Measurements from ENCODE around the gene FAM78A. TPM values are rescaled to one million over a fixed set of nuclear protein-coding genes. Genes with fewer than 3 reads are reported as not detected.
A peak's percentile ranks its signal among the peaks of the same experiment; 100 is the strongest.

FAM78A gene
- total RNA-seq, 1 experiment from 2014 or later: 3.0 TPM

DNA sequence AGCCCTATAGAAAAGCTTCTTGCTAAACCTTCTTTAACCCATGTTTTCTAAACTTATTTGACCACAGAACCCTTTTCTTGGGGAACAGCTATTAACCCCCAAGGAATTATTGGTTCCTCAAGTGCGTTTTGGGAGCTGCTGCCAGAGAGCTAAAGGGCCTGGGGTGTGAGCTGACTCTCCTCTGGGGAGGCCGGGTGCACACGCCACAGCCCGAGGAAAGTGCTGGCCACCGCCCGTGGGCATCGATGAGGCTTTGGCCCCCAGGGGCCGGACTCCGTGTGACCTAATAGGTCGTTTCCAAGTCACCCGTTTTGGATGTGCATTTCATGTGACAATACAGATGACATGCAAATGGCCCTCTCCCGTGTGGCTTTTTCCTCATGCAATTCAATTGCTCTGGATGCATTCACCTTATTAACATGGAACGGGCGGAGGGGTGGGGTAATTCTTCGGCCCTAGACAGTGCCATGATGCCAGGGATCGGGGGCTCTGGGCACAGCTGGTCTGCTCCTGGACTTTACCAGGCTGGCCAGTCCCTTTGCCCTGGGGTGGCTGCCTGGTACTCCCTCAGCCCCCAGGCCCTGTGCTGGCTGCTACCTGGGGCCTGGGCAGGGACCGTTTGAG lies 32.7 kb upstream of the FAM78A start (continued):
- TF ChIP-seq, protein P1, sequence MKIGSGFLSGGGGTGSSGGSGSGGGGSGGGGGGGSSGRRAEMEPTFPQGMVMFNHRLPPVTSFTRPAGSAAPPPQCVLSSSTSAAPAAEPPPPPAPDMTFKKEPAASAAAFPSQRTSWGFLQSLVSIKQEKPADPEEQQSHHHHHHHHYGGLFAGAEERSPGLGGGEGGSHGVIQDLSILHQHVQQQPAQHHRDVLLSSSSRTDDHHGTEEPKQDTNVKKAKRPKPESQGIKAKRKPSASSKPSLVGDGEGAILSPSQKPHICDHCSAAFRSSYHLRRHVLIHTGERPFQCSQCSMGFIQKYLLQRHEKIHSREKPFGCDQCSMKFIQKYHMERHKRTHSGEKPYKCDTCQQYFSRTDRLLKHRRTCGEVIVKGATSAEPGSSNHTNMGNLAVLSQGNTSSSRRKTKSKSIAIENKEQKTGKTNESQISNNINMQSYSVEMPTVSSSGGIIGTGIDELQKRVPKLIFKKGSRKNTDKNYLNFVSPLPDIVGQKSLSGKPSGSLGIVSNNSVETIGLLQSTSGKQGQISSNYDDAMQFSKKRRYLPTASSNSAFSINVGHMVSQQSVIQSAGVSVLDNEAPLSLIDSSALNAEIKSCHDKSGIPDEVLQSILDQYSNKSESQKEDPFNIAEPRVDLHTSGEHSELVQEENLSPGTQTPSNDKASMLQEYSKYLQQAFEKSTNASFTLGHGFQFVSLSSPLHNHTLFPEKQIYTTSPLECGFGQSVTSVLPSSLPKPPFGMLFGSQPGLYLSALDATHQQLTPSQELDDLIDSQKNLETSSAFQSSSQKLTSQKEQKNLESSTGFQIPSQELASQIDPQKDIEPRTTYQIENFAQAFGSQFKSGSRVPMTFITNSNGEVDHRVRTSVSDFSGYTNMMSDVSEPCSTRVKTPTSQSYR (CRISPR knock-in tag; IDR thresholded peaks at IDR 0.05): no peak
- TF ChIP-seq TEAD1 (CRISPR knock-in tag; IDR thresholded peaks at IDR 0.05) (no peak), IRF2 (CRISPR knock-in tag; IDR thresholded peaks at IDR 0.05; ENCODE audit: borderline replicate concordance, low read depth) (no peak), SP1 (CRISPR knock-in tag; conservative IDR thresholded peaks at IDR 0.05) (no peak), CREB1 (CRISPR knock-in tag; IDR thresholded peaks at IDR 0.05) (no peak), NR3C1 (CRISPR knock-in tag; conservative IDR thresholded peaks at IDR 0.05; ENCODE audit: low read depth) (no peak), OVOL2 (CRISPR knock-in tag; IDR thresholded peaks at IDR 0.05; ENCODE audit: borderline replicate concordance) (no peak)
- TF ChIP-seq, protein P2, sequence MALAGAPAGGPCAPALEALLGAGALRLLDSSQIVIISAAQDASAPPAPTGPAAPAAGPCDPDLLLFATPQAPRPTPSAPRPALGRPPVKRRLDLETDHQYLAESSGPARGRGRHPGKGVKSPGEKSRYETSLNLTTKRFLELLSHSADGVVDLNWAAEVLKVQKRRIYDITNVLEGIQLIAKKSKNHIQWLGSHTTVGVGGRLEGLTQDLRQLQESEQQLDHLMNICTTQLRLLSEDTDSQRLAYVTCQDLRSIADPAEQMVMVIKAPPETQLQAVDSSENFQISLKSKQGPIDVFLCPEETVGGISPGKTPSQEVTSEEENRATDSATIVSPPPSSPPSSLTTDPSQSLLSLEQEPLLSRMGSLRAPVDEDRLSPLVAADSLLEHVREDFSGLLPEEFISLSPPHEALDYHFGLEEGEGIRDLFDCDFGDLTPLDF (CRISPR knock-in tag; IDR thresholded peaks at IDR 0.05): no peak
- TF ChIP-seq, protein P3, sequence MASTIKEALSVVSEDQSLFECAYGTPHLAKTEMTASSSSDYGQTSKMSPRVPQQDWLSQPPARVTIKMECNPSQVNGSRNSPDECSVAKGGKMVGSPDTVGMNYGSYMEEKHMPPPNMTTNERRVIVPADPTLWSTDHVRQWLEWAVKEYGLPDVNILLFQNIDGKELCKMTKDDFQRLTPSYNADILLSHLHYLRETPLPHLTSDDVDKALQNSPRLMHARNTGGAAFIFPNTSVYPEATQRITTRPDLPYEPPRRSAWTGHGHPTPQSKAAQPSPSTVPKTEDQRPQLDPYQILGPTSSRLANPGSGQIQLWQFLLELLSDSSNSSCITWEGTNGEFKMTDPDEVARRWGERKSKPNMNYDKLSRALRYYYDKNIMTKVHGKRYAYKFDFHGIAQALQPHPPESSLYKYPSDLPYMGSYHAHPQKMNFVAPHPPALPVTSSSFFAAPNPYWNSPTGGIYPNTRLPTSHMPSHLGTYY (CRISPR knock-in tag; IDR thresholded peaks at IDR 0.05): no peak

DNA sequence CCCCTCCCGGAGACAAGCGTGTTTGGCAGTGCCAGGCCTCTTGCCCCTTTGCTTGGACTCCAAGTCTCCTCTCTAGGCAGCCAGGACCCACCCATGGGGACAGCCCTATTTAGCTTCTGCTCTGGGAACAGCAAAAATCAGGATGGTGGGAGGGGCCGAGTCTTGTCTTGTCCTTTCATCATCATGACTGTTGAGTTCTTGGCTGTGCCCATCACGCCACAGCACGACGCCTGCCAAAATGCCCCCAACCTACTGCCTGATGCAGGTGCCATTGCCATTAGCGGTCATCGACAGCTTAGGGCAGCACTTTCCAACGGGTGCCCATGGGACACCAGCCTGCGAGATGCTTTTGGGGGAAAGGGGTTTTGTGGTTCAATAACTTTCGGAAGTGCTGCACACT lies 32.1 kb upstream of the FAM78A start:
- DNase-seq (ENCODE audit: low spot score) (no peak), ATAC-seq (no peak)
- Mint-ChIP-seq H3K4me1 (peaks cover 6% of the 10 kb centered on the region; the same call in 1 of the 2 replicates), H3K36me3 (no peaks in the 10 kb centered on the region), H3K9me3 (peaks cover 5% of the 10 kb centered on the region; the same call in 1 of the 2 replicates), H3K27ac (peak overlapping the region; percentile 72; the same call in 1 of the 2 replicates), H3K27me3 (ENCODE audit: low read depth) (no peaks in the 10 kb centered on the region), H3K4me3 (no peak overlapping the region)
- ChIA-PET POLR2A (no interaction called here), CTCF (interaction anchor here (0.7 kb wide), 1 partner anchor 28 kb away, joined by 3 read pairs; no protein-coding TSS in a partner anchor)
- no peak for TF ChIP-seq JAZF1 (CRISPR knock-in tag; IDR thresholded peaks at IDR 0.05)
- TF ChIP-seq OVOL2 (CRISPR knock-in tag; IDR thresholded peaks at IDR 0.05; ENCODE audit: borderline replicate concordance): no peak
- no peak for TF ChIP-seq EMX1 (CRISPR knock-in tag; IDR thresholded peaks at IDR 0.05)
- TF ChIP-seq, protein P4, sequence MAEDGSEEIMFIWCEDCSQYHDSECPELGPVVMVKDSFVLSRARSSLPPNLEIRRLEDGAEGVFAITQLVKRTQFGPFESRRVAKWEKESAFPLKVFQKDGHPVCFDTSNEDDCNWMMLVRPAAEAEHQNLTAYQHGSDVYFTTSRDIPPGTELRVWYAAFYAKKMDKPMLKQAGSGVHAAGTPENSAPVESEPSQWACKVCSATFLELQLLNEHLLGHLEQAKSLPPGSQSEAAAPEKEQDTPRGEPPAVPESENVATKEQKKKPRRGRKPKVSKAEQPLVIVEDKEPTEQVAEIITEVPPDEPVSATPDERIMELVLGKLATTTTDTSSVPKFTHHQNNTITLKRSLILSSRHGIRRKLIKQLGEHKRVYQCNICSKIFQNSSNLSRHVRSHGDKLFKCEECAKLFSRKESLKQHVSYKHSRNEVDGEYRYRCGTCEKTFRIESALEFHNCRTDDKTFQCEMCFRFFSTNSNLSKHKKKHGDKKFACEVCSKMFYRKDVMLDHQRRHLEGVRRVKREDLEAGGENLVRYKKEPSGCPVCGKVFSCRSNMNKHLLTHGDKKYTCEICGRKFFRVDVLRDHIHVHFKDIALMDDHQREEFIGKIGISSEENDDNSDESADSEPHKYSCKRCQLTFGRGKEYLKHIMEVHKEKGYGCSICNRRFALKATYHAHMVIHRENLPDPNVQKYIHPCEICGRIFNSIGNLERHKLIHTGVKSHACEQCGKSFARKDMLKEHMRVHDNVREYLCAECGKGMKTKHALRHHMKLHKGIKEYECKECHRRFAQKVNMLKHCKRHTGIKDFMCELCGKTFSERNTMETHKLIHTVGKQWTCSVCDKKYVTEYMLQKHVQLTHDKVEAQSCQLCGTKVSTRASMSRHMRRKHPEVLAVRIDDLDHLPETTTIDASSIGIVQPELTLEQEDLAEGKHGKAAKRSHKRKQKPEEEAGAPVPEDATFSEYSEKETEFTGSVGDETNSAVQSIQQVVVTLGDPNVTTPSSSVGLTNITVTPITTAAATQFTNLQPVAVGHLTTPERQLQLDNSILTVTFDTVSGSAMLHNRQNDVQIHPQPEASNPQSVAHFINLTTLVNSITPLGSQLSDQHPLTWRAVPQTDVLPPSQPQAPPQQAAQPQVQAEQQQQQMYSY (CRISPR knock-in tag; IDR thresholded peaks at IDR 0.05): no peak
- no peak for TF ChIP-seq FOXJ3 (CRISPR knock-in tag; IDR thresholded peaks at IDR 0.05; ENCODE audit: borderline replicate concordance)
- TF ChIP-seq, protein P5, sequence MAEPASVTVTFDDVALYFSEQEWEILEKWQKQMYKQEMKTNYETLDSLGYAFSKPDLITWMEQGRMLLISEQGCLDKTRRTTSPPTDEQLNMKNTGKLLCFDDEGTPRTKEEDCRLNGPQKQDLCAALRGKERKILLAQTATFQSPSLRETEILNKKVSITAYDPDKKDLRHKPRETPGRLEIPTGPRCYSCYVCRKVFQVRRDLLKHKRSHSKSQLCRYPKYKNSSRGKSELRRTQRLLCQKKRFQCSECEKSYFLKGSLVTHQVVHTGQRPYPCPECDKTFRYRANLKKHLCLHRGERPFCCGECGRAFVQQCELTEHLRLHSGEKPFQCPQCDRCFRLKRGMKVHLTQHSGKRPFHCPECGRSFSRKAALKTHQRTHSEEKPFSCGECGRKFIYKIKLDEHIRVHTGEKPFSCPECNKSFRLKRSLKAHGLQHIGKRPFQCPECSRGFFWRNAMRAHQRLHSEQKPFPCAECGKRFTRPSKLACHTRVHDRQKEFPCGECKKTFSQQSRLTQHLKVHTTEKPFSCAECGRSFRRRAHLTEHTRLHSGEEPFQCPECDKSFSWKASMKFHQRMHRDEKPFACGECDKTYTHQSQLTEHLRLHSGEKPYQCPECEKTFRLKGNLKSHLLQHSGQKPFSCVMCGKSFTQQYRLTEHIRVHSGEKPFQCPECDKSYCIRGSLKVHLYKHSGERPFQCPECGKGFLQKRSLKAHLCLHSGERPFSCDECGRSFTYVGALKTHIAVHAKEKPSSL (CRISPR knock-in tag; conservative IDR thresholded peaks at IDR 0.05): no peak
- TF ChIP-seq TCF7 (CRISPR knock-in tag; IDR thresholded peaks at IDR 0.05; ENCODE audit: low read depth): no peak
- TF ChIP-seq, protein P6, sequence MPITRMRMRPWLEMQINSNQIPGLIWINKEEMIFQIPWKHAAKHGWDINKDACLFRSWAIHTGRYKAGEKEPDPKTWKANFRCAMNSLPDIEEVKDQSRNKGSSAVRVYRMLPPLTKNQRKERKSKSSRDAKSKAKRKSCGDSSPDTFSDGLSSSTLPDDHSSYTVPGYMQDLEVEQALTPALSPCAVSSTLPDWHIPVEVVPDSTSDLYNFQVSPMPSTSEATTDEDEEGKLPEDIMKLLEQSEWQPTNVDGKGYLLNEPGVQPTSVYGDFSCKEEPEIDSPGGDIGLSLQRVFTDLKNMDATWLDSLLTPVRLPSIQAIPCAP (CRISPR knock-in tag; IDR thresholded peaks at IDR 0.05): no peak
- TF ChIP-seq, protein P7, sequence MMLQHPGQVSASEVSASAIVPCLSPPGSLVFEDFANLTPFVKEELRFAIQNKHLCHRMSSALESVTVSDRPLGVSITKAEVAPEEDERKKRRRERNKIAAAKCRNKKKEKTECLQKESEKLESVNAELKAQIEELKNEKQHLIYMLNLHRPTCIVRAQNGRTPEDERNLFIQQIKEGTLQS (CRISPR knock-in tag; conservative IDR thresholded peaks at IDR 0.05): no peak
- TF ChIP-seq NR3C1 (CRISPR knock-in tag; conservative IDR thresholded peaks at IDR 0.05; ENCODE audit: low read depth): no peak
- TF ChIP-seq, protein P8, sequence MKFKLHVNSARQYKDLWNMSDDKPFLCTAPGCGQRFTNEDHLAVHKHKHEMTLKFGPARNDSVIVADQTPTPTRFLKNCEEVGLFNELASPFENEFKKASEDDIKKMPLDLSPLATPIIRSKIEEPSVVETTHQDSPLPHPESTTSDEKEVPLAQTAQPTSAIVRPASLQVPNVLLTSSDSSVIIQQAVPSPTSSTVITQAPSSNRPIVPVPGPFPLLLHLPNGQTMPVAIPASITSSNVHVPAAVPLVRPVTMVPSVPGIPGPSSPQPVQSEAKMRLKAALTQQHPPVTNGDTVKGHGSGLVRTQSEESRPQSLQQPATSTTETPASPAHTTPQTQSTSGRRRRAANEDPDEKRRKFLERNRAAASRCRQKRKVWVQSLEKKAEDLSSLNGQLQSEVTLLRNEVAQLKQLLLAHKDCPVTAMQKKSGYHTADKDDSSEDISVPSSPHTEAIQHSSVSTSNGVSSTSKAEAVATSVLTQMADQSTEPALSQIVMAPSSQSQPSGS (CRISPR knock-in tag; IDR thresholded peaks at IDR 0.05; ENCODE audit: borderline replicate concordance, low read depth): no peak
- no peak for TF ChIP-seq SP1 (CRISPR knock-in tag; conservative IDR thresholded peaks at IDR 0.05)
- TF ChIP-seq NFE2L1 (CRISPR knock-in tag; IDR thresholded peaks at IDR 0.05): no peak
- TF ChIP-seq HMGA2 (CRISPR knock-in tag; IDR thresholded peaks at IDR 0.05): no peak
